ENCODE measurements around the gene MAP3K5.

DNA sequence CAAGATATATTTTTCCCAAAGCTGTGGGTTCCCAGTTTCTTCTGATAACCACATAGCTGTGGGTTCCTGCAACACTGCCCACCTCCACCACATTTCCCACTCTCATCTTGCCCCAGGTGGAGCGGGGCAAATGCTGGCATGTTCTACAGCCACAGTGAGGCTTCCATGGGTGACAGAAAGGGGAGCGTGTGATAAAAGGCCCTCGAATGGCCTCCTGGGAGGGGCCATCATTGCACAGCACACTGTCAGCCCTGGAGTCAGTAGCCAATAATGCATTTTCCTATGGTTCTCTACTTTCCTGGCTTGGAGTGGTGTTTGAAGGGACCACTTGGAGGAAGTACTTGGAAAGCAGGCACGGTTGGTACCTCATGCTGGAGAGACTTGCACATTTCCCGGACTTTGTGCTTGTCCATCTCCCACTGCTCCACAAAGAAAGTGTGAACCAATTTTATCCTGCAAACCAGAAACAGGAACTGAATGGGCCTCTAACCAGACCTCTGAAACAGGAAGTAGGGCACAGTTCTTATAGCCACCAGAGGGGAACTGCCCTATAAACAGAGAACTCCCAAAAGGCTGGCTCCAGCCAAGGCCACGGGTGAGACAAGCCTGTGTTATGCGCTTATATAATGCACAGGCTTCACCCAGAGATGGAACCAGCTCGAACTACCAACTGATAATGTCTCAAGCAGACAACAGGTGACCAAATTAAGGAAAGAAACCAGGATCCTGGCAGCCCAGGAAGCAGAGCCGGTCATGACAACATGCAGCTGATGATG is 8.6 kb downstream of the MAP3K5 start:
- TF ChIP-seq, protein P1, sequence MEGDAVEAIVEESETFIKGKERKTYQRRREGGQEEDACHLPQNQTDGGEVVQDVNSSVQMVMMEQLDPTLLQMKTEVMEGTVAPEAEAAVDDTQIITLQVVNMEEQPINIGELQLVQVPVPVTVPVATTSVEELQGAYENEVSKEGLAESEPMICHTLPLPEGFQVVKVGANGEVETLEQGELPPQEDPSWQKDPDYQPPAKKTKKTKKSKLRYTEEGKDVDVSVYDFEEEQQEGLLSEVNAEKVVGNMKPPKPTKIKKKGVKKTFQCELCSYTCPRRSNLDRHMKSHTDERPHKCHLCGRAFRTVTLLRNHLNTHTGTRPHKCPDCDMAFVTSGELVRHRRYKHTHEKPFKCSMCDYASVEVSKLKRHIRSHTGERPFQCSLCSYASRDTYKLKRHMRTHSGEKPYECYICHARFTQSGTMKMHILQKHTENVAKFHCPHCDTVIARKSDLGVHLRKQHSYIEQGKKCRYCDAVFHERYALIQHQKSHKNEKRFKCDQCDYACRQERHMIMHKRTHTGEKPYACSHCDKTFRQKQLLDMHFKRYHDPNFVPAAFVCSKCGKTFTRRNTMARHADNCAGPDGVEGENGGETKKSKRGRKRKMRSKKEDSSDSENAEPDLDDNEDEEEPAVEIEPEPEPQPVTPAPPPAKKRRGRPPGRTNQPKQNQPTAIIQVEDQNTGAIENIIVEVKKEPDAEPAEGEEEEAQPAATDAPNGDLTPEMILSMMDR (IDR thresholded peaks at IDR 0.05; ENCODE audit: insufficient read depth, low read depth, low read length) = no peak
- no peak for TF ChIP-seq EZH2 (IDR thresholded peaks at IDR 0.05; ENCODE audit: insufficient read depth, low read length)
